Right lobe of liver (tissue), 4 donors: Measurements from ENCODE around the gene ACTN1.

Experiments
- POLR2A ChIP-seq: fragments of 450-650 bp; IDR thresholded peaks from one replicate; pipeline ENCODE4 v1.6.1; 2017; ENCODE audit warnings: antibody characterized with exemption, mild to moderate bottlenecking
- TF ChIP-seq, protein P1 (sequence below), 4 donors: fragments of 200-600 bp in 3 of 4; fragments of 450-650 bp in 1 of 4; IDR thresholded peaks; one replicate each; pipeline versions ENCODE4 v1.5.1 to v1.8.0; 2016 to 2022; ENCODE audit warnings: antibody characterized with exemption in 4 of 4, mild to moderate bottlenecking in 2 of 4
- donor health status: DM: no; HTN: no; CAD: no.
- donor health status: DM: no; HTN: no; CAD: no.
- donor health status: DM: no; HTN: yes; CAD: no.

DNA sequence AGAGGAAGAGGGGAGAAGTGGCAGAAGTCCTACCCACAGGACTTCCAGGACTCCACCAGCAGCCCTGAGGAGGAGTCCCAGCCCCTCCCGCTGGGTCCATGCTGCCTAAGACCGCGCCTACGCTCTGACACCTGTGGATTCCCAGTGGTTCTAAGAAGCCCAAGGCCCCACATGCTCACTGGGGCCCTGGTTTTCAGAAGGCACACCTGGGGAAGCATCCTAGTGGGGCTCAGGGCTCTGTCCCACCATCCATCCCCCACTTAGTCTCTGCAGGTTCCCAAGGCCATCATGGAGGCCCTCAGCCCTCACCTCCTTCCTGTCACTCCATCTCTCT is 32.6 kb downstream of the ACTN1 start:
- TF ChIP-seq, protein P1, sequence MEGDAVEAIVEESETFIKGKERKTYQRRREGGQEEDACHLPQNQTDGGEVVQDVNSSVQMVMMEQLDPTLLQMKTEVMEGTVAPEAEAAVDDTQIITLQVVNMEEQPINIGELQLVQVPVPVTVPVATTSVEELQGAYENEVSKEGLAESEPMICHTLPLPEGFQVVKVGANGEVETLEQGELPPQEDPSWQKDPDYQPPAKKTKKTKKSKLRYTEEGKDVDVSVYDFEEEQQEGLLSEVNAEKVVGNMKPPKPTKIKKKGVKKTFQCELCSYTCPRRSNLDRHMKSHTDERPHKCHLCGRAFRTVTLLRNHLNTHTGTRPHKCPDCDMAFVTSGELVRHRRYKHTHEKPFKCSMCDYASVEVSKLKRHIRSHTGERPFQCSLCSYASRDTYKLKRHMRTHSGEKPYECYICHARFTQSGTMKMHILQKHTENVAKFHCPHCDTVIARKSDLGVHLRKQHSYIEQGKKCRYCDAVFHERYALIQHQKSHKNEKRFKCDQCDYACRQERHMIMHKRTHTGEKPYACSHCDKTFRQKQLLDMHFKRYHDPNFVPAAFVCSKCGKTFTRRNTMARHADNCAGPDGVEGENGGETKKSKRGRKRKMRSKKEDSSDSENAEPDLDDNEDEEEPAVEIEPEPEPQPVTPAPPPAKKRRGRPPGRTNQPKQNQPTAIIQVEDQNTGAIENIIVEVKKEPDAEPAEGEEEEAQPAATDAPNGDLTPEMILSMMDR (IDR thresholded peaks at IDR 0.05) = no peak
- no peak for TF ChIP-seq POLR2A
